Lower lobe of right lung (tissue), 2 donors: ENCODE data around the gene MSI2. TPM values are rescaled to one million over a fixed set of nuclear protein-coding genes. Genes with fewer than 3 reads are reported as not detected.

ENCODE experiments used
- ATAC-seq, 2 donors: fragments of 200-7000 bp; cut with Tn5 transposase; one replicate each; pipeline ENCODE4 v1.9.1; 2020 to 2022; ENCODE audit warnings: mild to moderate bottlenecking in 2 of 2, moderate library complexity in 2 of 2
- DNase-seq: peaks from one replicate; pipeline ENCODE4 v3.0.0-alpha.2; 2020
- H3K27ac ChIP-seq: fragments of 200-600 bp; one replicate; pipeline ENCODE4 v1.8.0; 2022
- H3K27me3 ChIP-seq: fragments of 200-600 bp; one replicate; pipeline ENCODE4 v1.8.0; 2022; ENCODE audit warnings: low read depth
- H3K36me3 ChIP-seq: fragments of 200-600 bp; one replicate; pipeline ENCODE4 v1.8.0; 2022; ENCODE audit warnings: mild to moderate bottlenecking
- H3K4me1 ChIP-seq: fragments of 200-600 bp; one replicate; pipeline ENCODE4 v1.8.0; 2022
- H3K4me3 ChIP-seq: fragments of 200-600 bp; one replicate; pipeline ENCODE4 v1.8.0; 2022; ENCODE audit warnings: mild to moderate bottlenecking
- H3K9me3 ChIP-seq: fragments of 200-600 bp; one replicate; pipeline ENCODE4 v1.8.0; 2022
- CTCF ChIP-seq: fragments of 200-600 bp; IDR thresholded peaks from one replicate; pipeline ENCODE4 v1.8.0; 2022; ENCODE audit warnings: antibody characterized with exemption, mild to moderate bottlenecking
- intact Hi-C: fragments of 100-400 bp; cut with DNase I; formaldehyde crosslinking; loops from one replicate; pipeline ENCODE4 v1.11.0; 2022
- total RNA-seq: library from RNA; stranded (reverse); fragmentation: NEBNext Ultra II Directional; extraction: Animal tissue kit (Norgen Biotek cat#: 25700); gene quantifications from one replicate; pipeline ENCODE4 v1.2.1, GENCODE V29; 2021
- donor health status: DM: no; HTN: yes; CAD: no; lungs with severe emphysema.

The MSI2 gene
- total RNA-seq, 1 donor from 2014 or later = 43.9 TPM

- no peaks in the 10 kb centered on the region for H3K36me3 ChIP-seq
- DNase-seq = no peak
Observed at GRCh38 chr17:57585341-57586195, 329.2 kb downstream of the MSI2 start.

GRCh38 chr17:57586196-57586740 lies 329.9 kb downstream of the MSI2 start:
- intact Hi-C loops = no loop called here

More at GRCh38 chr17:57585341-57586195, 329.2 kb downstream of the MSI2 start:
- Histone ChIP-seq H3K4me1 (no peaks in the 10 kb centered on the region), H3K27me3 (no peaks in the 10 kb centered on the region), H3K27ac (no peak overlapping the region), H3K9me3 (no peaks in the 10 kb centered on the region), H3K4me3 (no peak overlapping the region)
- ATAC-seq = no peak
- intact Hi-C loops = no loop called here
- TF ChIP-seq CTCF = no peak

GRCh38 chr17:57586742-57587141 lies 330.4 kb downstream of the MSI2 start:
- no peak for TF ChIP-seq CTCF
- no peak for DNase-seq
- no peaks in the 10 kb centered on the region for H3K36me3 ChIP-seq
- no peak overlapping the region for H3K27ac ChIP-seq
- no peaks in the 10 kb centered on the region for H3K27me3 ChIP-seq
- no peaks in the 10 kb centered on the region for H3K4me1 ChIP-seq
- no peak overlapping the region for H3K4me3 ChIP-seq
- no peak for ATAC-seq
- no peaks in the 10 kb centered on the region for H3K9me3 ChIP-seq
- intact Hi-C loops = no loop called here

More at GRCh38 chr17:57586196-57586740, 329.9 kb downstream of the MSI2 start:
- DNase-seq (no peak), ATAC-seq (no peak)
- Histone ChIP-seq H3K4me1 (no peaks in the 10 kb centered on the region), H3K4me3 (no peak overlapping the region), H3K36me3 (no peaks in the 10 kb centered on the region), H3K27ac (no peak overlapping the region), H3K27me3 (no peaks in the 10 kb centered on the region), H3K9me3 (no peaks in the 10 kb centered on the region)
- no peak for TF ChIP-seq CTCF

GRCh38 chr17:57587193-57587969 lies 331.1 kb downstream of the MSI2 start:
- ATAC-seq (no peak), DNase-seq (no peak)
- H3K36me3 ChIP-seq = no peaks in the 10 kb centered on the region
- no peaks in the 10 kb centered on the region for H3K9me3 ChIP-seq
- no peaks in the 10 kb centered on the region for H3K4me1 ChIP-seq
- intact Hi-C loops = no loop called here
- H3K4me3 ChIP-seq = no peak overlapping the region
- H3K27me3 ChIP-seq = no peaks in the 10 kb centered on the region
- no peak overlapping the region for H3K27ac ChIP-seq
- no peak for TF ChIP-seq CTCF

GRCh38 chr17:57588086-57588485 lies 331.8 kb downstream of the MSI2 start:
- TF ChIP-seq CTCF = no peak
- Histone ChIP-seq H3K27me3 (no peaks in the 10 kb centered on the region), H3K36me3 (no peaks in the 10 kb centered on the region), H3K4me1 (no peaks in the 10 kb centered on the region), H3K27ac (no peak overlapping the region), H3K9me3 (no peaks in the 10 kb centered on the region), H3K4me3 (no peak overlapping the region)
- no peak for ATAC-seq
- no peak for DNase-seq
- intact Hi-C loops = no loop called here
